ENCODE results near the gene SHB.
"Not testable (repeated sequence)": the region's sequence is repeated elsewhere in the genome, so short reads cannot be mapped to it uniquely, and the experiment has no call there.

SHB gene

GRCh38 chr9:38046661-38047300, 22.2 kb downstream of the SHB start:
- no peaks in the 10 kb centered on the region for H3K27me3 ChIP-seq
- no peak for TF ChIP-seq CTCF (IDR thresholded peaks at IDR 0.05)
- H3K9me3 ChIP-seq = no peaks in the 10 kb centered on the region
- H3K4me1 ChIP-seq = peaks cover 0 to 74% (median 47%) of the 10 kb centered on the region in 4 donors
- no peaks in the 10 kb centered on the region for H3K36me3 ChIP-seq
- DNase-seq = no peak
- H3K27ac ChIP-seq = peak overlapping the region; percentile 62 to 71
- no peak overlapping the region for H3K4me3 ChIP-seq
- intact Hi-C loops (cut with DNase I; ENCODE audit: low total_unique reads) = no loop called here

GRCh38 chr9:38045939-38046338, 23.1 kb downstream of the SHB start:
- intact Hi-C loops (cut with DNase I; ENCODE audit: low total_unique reads); H3K27me3 ChIP-seq; H3K36me3 ChIP-seq; H3K4me3 ChIP-seq; H3K9me3 ChIP-seq; DNase-seq: not testable (repeated sequence)
- Histone ChIP-seq H3K4me1 (peaks cover 0 to 74% (median 49%) of the 10 kb centered on the region in 4 donors), H3K27ac (peak overlapping the region; percentile 62 to 71)

- Histone ChIP-seq H3K4me1 (peaks cover 0 to 75% (median 49%) of the 10 kb centered on the region in 4 donors), H3K4me3 (no peak overlapping the region), H3K36me3 (no peaks in the 10 kb centered on the region), H3K9me3 (no peaks in the 10 kb centered on the region), H3K27me3 (no peaks in the 10 kb centered on the region), H3K27ac (peak overlapping the region in 1 of 2 donors; percentile 4)
- DNase-seq = no peak
- TF ChIP-seq CTCF (IDR thresholded peaks at IDR 0.05) = no peak
- intact Hi-C loops (cut with DNase I; ENCODE audit: low total_unique reads) = no loop called here
Observed at GRCh38 chr9:38044706-38045105, 24.3 kb downstream of the SHB start.

GRCh38 chr9:38043931-38044623, 24.9 kb downstream of the SHB start:
- H3K27me3 ChIP-seq = no peaks in the 10 kb centered on the region
- H3K4me1 ChIP-seq = peaks cover 0 to 75% (median 50%) of the 10 kb centered on the region in 4 donors
- no peaks in the 10 kb centered on the region for H3K9me3 ChIP-seq
- no peak overlapping the region for H3K4me3 ChIP-seq
- peak overlapping the region in 1 of 2 donors; percentile 4 for H3K27ac ChIP-seq
- intact Hi-C loops (cut with DNase I; ENCODE audit: low total_unique reads) = no loop called here
- H3K36me3 ChIP-seq = no peaks in the 10 kb centered on the region
- no peak for DNase-seq
- no peak for TF ChIP-seq CTCF (IDR thresholded peaks at IDR 0.05)

GRCh38 chr9:38042626-38043357, 26.2 kb downstream of the SHB start:
- Histone ChIP-seq H3K4me3 (no peak overlapping the region), H3K4me1 (peaks cover 0 to 75% (median 49%) of the 10 kb centered on the region in 4 donors), H3K36me3 (no peaks in the 10 kb centered on the region), H3K9me3 (no peaks in the 10 kb centered on the region), H3K27ac (peak overlapping the region in 1 of 2 donors; percentile 17), H3K27me3 (no peaks in the 10 kb centered on the region)
- intact Hi-C loops (cut with DNase I; ENCODE audit: low total_unique reads) = no loop called here
- DNase-seq = no peak
- no peak for TF ChIP-seq CTCF (IDR thresholded peaks at IDR 0.05)
